NCI-H446 (cell line): ENCODE data around the gene CACNA1A.

Experiments used
- DNase-seq, 2 experiments: peaks; one replicate each; lab custom pipeline; 2025; lab: John Stamatoyannopoulos, UW

The CACNA1A gene

GRCh38 chr19:13231663-13232062 is 274.6 kb downstream of the CACNA1A start:
- DNase-seq: no peak

GRCh38 chr19:13229246-13229645 is 277.0 kb downstream of the CACNA1A start:
- no peak for DNase-seq

- no peak for DNase-seq
Observed at GRCh38 chr19:13228561-13228960, 277.7 kb downstream of the CACNA1A start.

- DNase-seq: no peak
Observed at GRCh38 chr19:13226983-13227382, 279.3 kb downstream of the CACNA1A start.

GRCh38 chr19:13225973-13226865 is 280.1 kb downstream of the CACNA1A start:
- DNase-seq: no peak

- DNase-seq: no peak
Observed at GRCh38 chr19:13225085-13225484, 281.2 kb downstream of the CACNA1A start.

GRCh38 chr19:13220847-13221246 is 285.4 kb downstream of the CACNA1A start:
- no peak for DNase-seq

- DNase-seq: no peak
Observed at GRCh38 chr19:13215572-13216380, 290.5 kb downstream of the CACNA1A start.

- no peak for DNase-seq
Observed at GRCh38 chr19:13214036-13214730, 292.1 kb downstream of the CACNA1A start.

- peak; percentile 29 to 65 for DNase-seq
Observed at GRCh38 chr19:13212759-13213330, 293.4 kb downstream of the CACNA1A start.

GRCh38 chr19:13211426-13212308 is 294.6 kb downstream of the CACNA1A start:
- DNase-seq: no peak

GRCh38 chr19:13210941-13211340 is 295.3 kb downstream of the CACNA1A start:
- DNase-seq: no peak

GRCh38 chr19:13210339-13210775 is 295.9 kb downstream of the CACNA1A start:
- no peak for DNase-seq

GRCh38 chr19:13209484-13210338 is 296.6 kb downstream of the CACNA1A start:
- no peak for DNase-seq

- no peak for DNase-seq
Observed at GRCh38 chr19:13208672-13209483, 297.4 kb downstream of the CACNA1A start.

- no peak for DNase-seq
Observed at GRCh38 chr19:13207846-13208671, 298.2 kb downstream of the CACNA1A start.

- DNase-seq: no peak
Observed at GRCh38 chr19:13207237-13207845, 298.9 kb downstream of the CACNA1A start.

- DNase-seq: no peak
Observed at GRCh38 chr19:13206587-13206986, 299.7 kb downstream of the CACNA1A start.
